Sigmoid colon (tissue), 7 donors: ENCODE measurements around the gene ENKUR. TPM values are rescaled to one million over a fixed set of nuclear protein-coding genes. Genes with fewer than 3 reads are reported as not detected.
"Not testable (repeated sequence)": the region's sequence is repeated elsewhere in the genome, so short reads cannot be mapped to it uniquely, and the experiment has no call there.

ENCODE experiments used
- DNase-seq: peaks from one replicate; pipeline ENCODE4 v3.0.0-alpha.2; 2019
- H3K27ac ChIP-seq, 4 donors: fragments of 200-600 bp; sonication (generic); one replicate each; pipeline ENCODE4 v1.5.1; 2016 to 2019; ENCODE audit warnings: mild to moderate bottlenecking in 1 of 4
- H3K27me3 ChIP-seq, 3 donors: fragments of 200-600 bp; sonication (generic); one replicate each; pipeline ENCODE4 v1.5.1; 2019; ENCODE audit warnings: mild to moderate bottlenecking in 1 of 3
- H3K36me3 ChIP-seq, 4 donors: fragments of 200-600 bp; sonication (generic); one replicate each; pipeline ENCODE4 v1.5.1; 2016 to 2019
- H3K4me1 ChIP-seq, 4 donors: fragments of 200-600 bp; sonication (generic); one replicate each; pipeline ENCODE4 v1.5.1; 2017 to 2019
- H3K4me3 ChIP-seq, 4 donors: fragments of 200-600 bp; sonication (generic); one replicate each; pipeline ENCODE4 v1.5.1; 2017 to 2019; ENCODE audit warnings: mild to moderate bottlenecking in 2 of 4, moderate library complexity in 1 of 4
- H3K9me3 ChIP-seq, 4 donors: fragments of 200-600 bp in 3 of 4; sonication (generic) in 3 of 4; one replicate each; pipeline versions ENCODE4 v1.5.1 to v1.6.1; 2013 to 2019
- EP300 ChIP-seq, 4 donors: sonication (generic); formaldehyde crosslinking; IDR thresholded peaks; one replicate each; pipeline ENCODE4 v1.6.1; 2017; ENCODE audit warnings: antibody characterized with exemption in 4 of 4
- POLR2A ChIP-seq, 2 donors: fragments of 450-650 bp; IDR thresholded peaks; one replicate each; pipeline ENCODE4 v1.6.1; 2016; ENCODE audit warnings: antibody characterized with exemption in 2 of 2, mild to moderate bottlenecking in 2 of 2, moderate library complexity in 2 of 2
- POLR2AphosphoS5 ChIP-seq, 4 donors: sonication (generic); formaldehyde crosslinking; IDR thresholded peaks; one replicate each; pipeline ENCODE4 v1.6.1; 2017; ENCODE audit warnings: antibody characterized with exemption in 4 of 4
- WGBS, 2 donors: extraction: QIAGEN DNeasy Blood & Tissue Kit; methylation state at CpG; one replicate each; pipeline ENCODE4 v1.1.7; 2013; 5-methylcytosine and 5-hydroxymethylcytosine counted together
- intact Hi-C: fragments of 100-400 bp; cut with DNase I; formaldehyde crosslinking; loops from one replicate; pipeline ENCODE4 v1.15.1; 2023
- polyA plus RNA-seq, 3 donors: library from polyadenylated mRNA; stranded (reverse); fragments of 200-250 nt; gene quantifications; one replicate each; pipeline ENCODE4 v1.2.3, GENCODE V29; 2013
- total RNA-seq, 4 donors: library from RNA; depleted of rRNA; stranded (reverse); fragments of >200 nt; gene quantifications; one replicate each; pipeline ENCODE4 v1.1.0, GENCODE V29; 2016
- TF ChIP-seq, protein P1 (sequence below), 4 experiments: fragments of 450-650 bp in 3 of 4; fragments of 200-600 bp in 1 of 4; IDR thresholded peaks; one replicate each; pipeline ENCODE4 v1.5.1; 2016 to 2019; ENCODE audit warnings: antibody characterized with exemption in 4 of 4, mild to moderate bottlenecking in 3 of 4, moderate library complexity in 2 of 4
- donor health status: healthy with polysubstance abuse.
- donor health status: Bipolar disorder and iron deficiency.
- donor health status: healthy.

Gene ENKUR
- total and polyA plus RNA-seq, 7 donors: under 0.01 to 0.60 TPM; not detected in 5

DNA sequence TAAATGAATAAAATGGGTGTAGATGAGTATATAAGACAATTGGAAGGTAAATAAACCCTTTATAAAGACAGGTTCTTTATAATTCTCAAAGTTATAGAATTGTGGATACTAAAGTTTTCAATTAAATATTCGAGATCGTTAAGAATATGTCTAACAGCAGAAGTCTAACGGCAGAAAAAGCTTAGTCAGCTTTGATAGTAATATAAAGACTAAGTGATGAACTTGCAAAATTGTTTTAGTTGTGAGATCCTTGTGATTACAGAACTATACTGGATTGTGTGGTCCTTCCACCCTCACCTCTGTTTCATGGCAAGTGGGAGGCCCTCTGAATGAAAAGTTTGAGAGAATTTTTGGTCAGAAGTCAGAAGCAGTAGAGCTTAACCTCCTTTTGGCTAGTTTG, 2.7 kb upstream of the ENKUR start:
- no peaks in the 10 kb centered on the region for H3K36me3 ChIP-seq
- H3K27me3 ChIP-seq: no peaks in the 10 kb centered on the region
- no peak for DNase-seq
- H3K4me1 ChIP-seq: peaks cover 0 to 16% (median 9%) of the 10 kb centered on the region in 4 donors
- no peaks in the 10 kb centered on the region for H3K9me3 ChIP-seq
- TF ChIP-seq EP300 (IDR thresholded peaks at IDR 0.05) (no peak), POLR2A (IDR thresholded peaks at IDR 0.05) (no peak), POLR2AphosphoS5 (IDR thresholded peaks at IDR 0.05) (no peak)
- TF ChIP-seq, protein P1, sequence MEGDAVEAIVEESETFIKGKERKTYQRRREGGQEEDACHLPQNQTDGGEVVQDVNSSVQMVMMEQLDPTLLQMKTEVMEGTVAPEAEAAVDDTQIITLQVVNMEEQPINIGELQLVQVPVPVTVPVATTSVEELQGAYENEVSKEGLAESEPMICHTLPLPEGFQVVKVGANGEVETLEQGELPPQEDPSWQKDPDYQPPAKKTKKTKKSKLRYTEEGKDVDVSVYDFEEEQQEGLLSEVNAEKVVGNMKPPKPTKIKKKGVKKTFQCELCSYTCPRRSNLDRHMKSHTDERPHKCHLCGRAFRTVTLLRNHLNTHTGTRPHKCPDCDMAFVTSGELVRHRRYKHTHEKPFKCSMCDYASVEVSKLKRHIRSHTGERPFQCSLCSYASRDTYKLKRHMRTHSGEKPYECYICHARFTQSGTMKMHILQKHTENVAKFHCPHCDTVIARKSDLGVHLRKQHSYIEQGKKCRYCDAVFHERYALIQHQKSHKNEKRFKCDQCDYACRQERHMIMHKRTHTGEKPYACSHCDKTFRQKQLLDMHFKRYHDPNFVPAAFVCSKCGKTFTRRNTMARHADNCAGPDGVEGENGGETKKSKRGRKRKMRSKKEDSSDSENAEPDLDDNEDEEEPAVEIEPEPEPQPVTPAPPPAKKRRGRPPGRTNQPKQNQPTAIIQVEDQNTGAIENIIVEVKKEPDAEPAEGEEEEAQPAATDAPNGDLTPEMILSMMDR (IDR thresholded peaks at IDR 0.05): no peak
- no peak overlapping the region for H3K4me3 ChIP-seq
- 93 to 95% methylated on average over 3 of the region's 3 CpGs for WGBS, 2 donors
- no peak overlapping the region for H3K27ac ChIP-seq
- intact Hi-C loops: loop anchor here (5.0 to 10.0 kb wide), 4 partner anchors 64 to 1924 kb away; partner anchors contain the start of genes MSRB2, OTUD1 and PRTFDC1

DNA sequence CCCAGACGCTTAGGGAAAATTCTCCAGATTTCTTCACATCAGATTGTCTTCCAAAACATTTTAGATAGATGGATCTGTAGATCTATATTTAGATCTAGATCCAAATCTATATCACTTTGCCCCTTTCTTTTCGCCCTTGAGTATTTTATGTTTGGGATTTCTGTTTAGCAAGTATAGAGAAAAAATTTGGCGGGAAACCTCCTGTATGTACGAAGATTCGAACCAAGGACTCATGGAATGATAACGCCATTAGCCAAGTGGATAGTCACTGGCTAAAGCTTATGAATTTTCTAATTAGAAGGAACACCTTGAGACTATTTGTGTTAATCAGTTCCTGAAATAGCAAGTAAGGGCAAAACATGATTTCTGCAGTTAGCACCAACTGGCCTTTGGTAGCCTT, 1.7 kb upstream of the ENKUR start:
- H3K4me3 ChIP-seq: peak overlapping the region in 1 of 4 donors; percentile 68
- no peak for DNase-seq

GRCh38 chr10:25017154-25017590, 1.2 kb upstream of the ENKUR start:
- Histone ChIP-seq H3K4me3 (peak overlapping the region; percentile 54 to 70 (median 68)), H3K27ac (peak overlapping the region; percentile 86 to 96 (median 91)), H3K4me1 (peaks cover 0 to 16% (median 9%) of the 10 kb centered on the region in 4 donors), H3K36me3 (no peaks in the 10 kb centered on the region), H3K9me3 (no peaks in the 10 kb centered on the region), H3K27me3 (no peaks in the 10 kb centered on the region)
- no peak for DNase-seq
- intact Hi-C loops: loop anchor here (2.0 to 10.0 kb wide), 5 partner anchors 65 to 1922 kb away; partner anchors contain the start of genes MSRB2, OTUD1 and PRTFDC1
- WGBS, 2 donors: 3 to 5% methylated on average over 10 of the region's 10 CpGs
- no peak for TF ChIP-seq POLR2AphosphoS5 (IDR thresholded peaks at IDR 0.05)

More for the DNA sequence above, 1.7 kb upstream of the ENKUR start:
- Histone ChIP-seq H3K27ac (peak overlapping the region; percentile 86 to 96 (median 91)), H3K27me3 (no peaks in the 10 kb centered on the region), H3K36me3 (no peaks in the 10 kb centered on the region), H3K9me3 (no peaks in the 10 kb centered on the region), H3K4me1 (peaks cover 0 to 16% (median 9%) of the 10 kb centered on the region in 4 donors)
- TF ChIP-seq, protein P1 (IDR thresholded peaks at IDR 0.05): no peak
- no peak for TF ChIP-seq POLR2AphosphoS5 (IDR thresholded peaks at IDR 0.05)
- no peak for TF ChIP-seq POLR2A (IDR thresholded peaks at IDR 0.05)
- TF ChIP-seq EP300 (IDR thresholded peaks at IDR 0.05): no peak
- intact Hi-C loops: loop anchor here (2.0 to 10.0 kb wide), 5 partner anchors 65 to 1923 kb away; partner anchors contain the start of genes MSRB2, OTUD1 and PRTFDC1
- WGBS, 2 donors: 86 to 94% methylated on average over 6 of the region's 6 CpGs

DNA sequence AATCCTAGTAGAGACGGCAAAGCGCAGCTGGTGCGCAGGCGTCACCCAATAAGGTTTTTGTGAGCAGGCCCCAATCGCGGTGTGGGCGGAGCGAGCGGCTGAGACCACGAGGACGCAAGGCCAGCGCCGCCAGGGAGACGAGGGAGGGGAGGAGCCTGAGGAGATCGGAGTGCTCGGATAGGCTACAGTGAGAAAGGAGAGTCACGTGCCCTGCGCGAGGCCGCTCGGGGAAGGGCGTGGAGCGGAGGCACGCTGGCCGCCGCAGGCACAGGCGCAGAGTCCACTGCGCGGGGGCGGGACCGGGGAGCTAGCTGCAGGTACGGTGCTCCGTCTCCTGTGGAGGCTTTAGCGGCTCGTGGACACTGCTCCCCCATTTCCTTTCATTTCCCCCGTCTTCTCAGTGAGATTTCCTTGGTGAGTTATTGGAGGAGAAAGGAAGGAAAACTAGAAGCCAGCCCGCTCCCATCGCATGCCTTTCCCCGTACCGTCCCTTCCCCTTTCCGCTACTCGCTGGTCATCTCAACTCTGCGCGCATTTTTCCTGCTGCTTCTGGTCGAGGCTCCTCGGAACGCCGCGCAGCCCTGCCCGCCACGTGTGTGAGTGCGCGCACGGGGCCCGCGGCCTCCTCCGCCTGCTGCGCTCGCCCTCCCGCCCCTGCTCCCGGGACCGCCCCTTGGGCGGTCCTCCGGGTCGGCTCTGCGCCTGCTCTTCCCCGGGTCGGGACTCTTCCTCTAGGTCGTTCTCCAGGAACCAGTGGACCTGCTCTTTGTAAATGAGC, 607 bp upstream of the ENKUR start, which contains the start of gene THNSL1:
Gene THNSL1, plus strand, starts transcription at position 237 of the 778 bp plus-strand sequence. CDS start 6,612 bp downstream, outside the sequence.
- no peaks in the 10 kb centered on the region for H3K27me3 ChIP-seq
- no peaks in the 10 kb centered on the region for H3K36me3 ChIP-seq
- no peaks in the 10 kb centered on the region for H3K9me3 ChIP-seq
- 0% methylated on average over 69 of the region's 69 CpGs for WGBS, 2 donors
- peaks cover 0 to 16% (median 9%) of the 10 kb centered on the region in 4 donors for H3K4me1 ChIP-seq
- intact Hi-C loops: loop anchor here (2.0 to 10.0 kb wide), 5 partner anchors 64 to 1922 kb away; partner anchors contain the start of genes MSRB2, OTUD1 and PRTFDC1
- H3K27ac ChIP-seq: peak within 1 kb of the TSS; percentile 86 to 96 (median 91)
- DNase-seq: peak; percentile 99
- TF ChIP-seq POLR2AphosphoS5 (IDR thresholded peaks at IDR 0.05) (peak; percentile 84 to 94 (median 90)), EP300 (IDR thresholded peaks at IDR 0.05) (peak in 1 of 4 donors; percentile 37), POLR2A (IDR thresholded peaks at IDR 0.05) (peak; percentile 54 to 77)
- TF ChIP-seq, protein P1 (IDR thresholded peaks at IDR 0.05): no peak
- peak within 1 kb of the TSS; percentile 54 to 70 (median 68) for H3K4me3 ChIP-seq

DNA sequence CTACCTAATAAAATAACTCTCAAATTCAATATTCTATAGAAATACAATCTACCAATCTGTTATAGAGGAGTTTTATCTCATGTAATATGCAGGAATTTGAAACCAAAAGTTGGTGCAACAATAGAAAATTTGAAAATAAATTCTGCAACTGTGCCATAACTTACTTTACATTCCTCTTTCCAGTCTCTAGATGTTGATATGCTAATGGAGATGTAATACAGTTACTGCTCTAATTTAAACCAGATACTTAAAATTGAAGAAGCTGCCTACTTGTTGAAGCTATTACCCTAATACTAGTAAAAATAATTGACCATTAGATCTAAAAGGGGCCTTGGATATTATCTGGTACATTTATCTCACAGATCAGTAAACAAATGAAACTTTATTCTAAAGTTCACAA, 1.4 kb downstream of the ENKUR start:
- H3K9me3 ChIP-seq: no peaks in the 10 kb centered on the region
- no peak overlapping the region for H3K4me3 ChIP-seq
- no peak for DNase-seq
- H3K27ac ChIP-seq: no peak overlapping the region
- H3K4me1 ChIP-seq: peaks cover 0 to 16% (median 9%) of the 10 kb centered on the region in 4 donors
- no peak for TF ChIP-seq EP300 (IDR thresholded peaks at IDR 0.05)
- TF ChIP-seq, protein P1 (IDR thresholded peaks at IDR 0.05): no peak
- TF ChIP-seq POLR2A (IDR thresholded peaks at IDR 0.05): no peak
- no peak for TF ChIP-seq POLR2AphosphoS5 (IDR thresholded peaks at IDR 0.05)
- intact Hi-C loops: loop anchor here (10.0 kb wide), 2 partner anchors 1580 to 1920 kb away; partner anchors contain the start of genes MSRB2 and OTUD1
- H3K36me3 ChIP-seq: no peaks in the 10 kb centered on the region
- no peaks in the 10 kb centered on the region for H3K27me3 ChIP-seq

GRCh38 chr10:25011591-25011990, 4.4 kb downstream of the ENKUR start:
- not testable (repeated sequence) for H3K4me3 ChIP-seq, H3K36me3 ChIP-seq, H3K27me3 ChIP-seq, H3K4me1 ChIP-seq, H3K27ac ChIP-seq, DNase-seq, H3K9me3 ChIP-seq
- WGBS, 2 donors: 91 to 95% methylated on average over 2 of the region's 2 CpGs
- intact Hi-C loops: loop anchor here (10.0 kb wide), 2 partner anchors 1577 to 1917 kb away; partner anchors contain the start of genes MSRB2 and OTUD1
